ENCODE results near the gene MAPKAP1.

DNA sequence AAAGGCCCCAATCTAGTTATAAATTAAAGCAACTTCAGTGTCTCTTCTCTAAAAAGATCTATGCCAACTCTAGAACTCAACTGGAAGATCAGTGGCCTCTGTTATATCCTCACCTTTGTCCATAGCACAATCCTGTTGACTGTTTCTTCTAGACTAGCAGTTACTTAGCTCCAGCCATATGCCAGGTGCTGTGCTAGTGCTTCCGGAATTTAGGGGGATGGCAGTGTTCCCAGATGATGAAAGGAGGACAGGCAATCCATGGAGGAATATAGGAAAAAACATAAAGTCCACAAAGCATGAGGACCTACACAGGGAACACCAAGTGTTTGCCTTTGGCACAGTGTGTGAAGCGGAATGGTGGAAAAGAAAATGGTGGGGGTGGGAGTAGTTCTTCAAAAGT, 214.3 kb downstream of the MAPKAP1 start:
- TF ChIP-seq, protein P1, sequence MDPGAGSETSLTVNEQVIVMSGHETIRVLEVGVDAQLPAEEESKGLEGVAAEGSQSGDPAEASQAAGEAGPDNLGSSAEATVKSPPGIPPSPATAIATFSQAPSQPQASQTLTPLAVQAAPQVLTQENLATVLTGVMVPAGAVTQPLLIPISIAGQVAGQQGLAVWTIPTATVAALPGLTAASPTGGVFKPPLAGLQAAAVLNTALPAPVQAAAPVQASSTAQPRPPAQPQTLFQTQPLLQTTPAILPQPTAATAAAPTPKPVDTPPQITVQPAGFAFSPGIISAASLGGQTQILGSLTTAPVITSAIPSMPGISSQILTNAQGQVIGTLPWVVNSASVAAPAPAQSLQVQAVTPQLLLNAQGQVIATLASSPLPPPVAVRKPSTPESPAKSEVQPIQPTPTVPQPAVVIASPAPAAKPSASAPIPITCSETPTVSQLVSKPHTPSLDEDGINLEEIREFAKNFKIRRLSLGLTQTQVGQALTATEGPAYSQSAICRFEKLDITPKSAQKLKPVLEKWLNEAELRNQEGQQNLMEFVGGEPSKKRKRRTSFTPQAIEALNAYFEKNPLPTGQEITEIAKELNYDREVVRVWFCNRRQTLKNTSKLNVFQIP (CRISPR knock-in tag; IDR thresholded peaks at IDR 0.05; ENCODE audit: borderline replicate concordance, low read depth), result no peak
- no peak for TF ChIP-seq TOX (CRISPR knock-in tag; IDR thresholded peaks at IDR 0.05; ENCODE audit: borderline replicate concordance)
